ENCODE data around the gene PCF11. TPM values are rescaled to one million over a fixed set of nuclear protein-coding genes. Genes with fewer than 3 reads are reported as not detected.

Gene PCF11
- total RNA-seq, 4 donors from 2014 or later, result 53.1 to 153 (median 75.3) TPM

DNA sequence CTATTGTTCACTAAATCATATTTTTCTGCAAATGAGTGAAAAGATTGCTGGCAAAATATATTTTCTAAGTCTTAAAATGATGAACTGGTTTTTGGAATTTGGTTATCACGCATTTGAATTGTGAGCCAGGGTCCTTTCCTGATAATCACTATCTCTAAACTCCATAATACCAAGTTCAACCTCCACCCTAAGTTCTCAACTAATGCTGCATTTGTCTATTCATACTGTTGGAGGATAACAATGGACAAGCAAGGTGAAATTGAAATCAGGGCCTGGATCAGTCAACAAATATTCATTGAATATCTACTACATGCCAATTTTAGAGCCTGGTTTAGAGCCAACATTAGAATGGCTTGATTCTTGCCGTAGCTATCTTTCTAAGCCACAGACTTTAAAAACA is 4.7 kb upstream of the PCF11 start:
- H3K4me3 ChIP-seq, result no peak overlapping the region
- H3K9me3 ChIP-seq, result no peaks in the 10 kb centered on the region
- no peaks in the 10 kb centered on the region for H3K4me1 ChIP-seq
- DNase-seq, result no peak
- no peak overlapping the region for H3K27ac ChIP-seq
- H3K36me3 ChIP-seq, result no peaks in the 10 kb centered on the region
- TF ChIP-seq, protein P1, sequence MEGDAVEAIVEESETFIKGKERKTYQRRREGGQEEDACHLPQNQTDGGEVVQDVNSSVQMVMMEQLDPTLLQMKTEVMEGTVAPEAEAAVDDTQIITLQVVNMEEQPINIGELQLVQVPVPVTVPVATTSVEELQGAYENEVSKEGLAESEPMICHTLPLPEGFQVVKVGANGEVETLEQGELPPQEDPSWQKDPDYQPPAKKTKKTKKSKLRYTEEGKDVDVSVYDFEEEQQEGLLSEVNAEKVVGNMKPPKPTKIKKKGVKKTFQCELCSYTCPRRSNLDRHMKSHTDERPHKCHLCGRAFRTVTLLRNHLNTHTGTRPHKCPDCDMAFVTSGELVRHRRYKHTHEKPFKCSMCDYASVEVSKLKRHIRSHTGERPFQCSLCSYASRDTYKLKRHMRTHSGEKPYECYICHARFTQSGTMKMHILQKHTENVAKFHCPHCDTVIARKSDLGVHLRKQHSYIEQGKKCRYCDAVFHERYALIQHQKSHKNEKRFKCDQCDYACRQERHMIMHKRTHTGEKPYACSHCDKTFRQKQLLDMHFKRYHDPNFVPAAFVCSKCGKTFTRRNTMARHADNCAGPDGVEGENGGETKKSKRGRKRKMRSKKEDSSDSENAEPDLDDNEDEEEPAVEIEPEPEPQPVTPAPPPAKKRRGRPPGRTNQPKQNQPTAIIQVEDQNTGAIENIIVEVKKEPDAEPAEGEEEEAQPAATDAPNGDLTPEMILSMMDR (IDR thresholded peaks at IDR 0.05), result no peak
- no peak for TF ChIP-seq POLR2A (IDR thresholded peaks at IDR 0.05)
- no peaks in the 10 kb centered on the region for H3K27me3 ChIP-seq

DNA sequence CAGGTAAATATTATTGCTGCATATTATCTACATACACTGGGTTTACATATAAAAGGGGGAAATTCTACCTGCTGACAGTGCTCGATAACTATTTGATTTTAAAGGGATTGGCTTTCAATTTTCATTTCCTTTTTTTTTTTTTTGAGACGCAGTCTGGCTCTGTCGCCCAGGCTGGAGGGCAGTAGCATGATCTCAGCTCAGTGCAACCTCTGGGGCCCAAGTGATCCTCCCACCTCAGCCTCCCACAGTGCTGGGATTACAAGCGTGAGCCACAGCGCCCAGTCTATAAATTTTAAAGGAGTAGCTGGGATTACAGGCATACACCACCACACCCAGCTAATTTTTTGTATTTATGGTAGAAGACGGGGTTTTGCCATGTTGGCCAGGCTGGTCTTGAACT is 3.2 kb upstream of the PCF11 start:
- Histone ChIP-seq H3K36me3 (no peaks in the 10 kb centered on the region), H3K27ac (no peak overlapping the region), H3K9me3 (no peaks in the 10 kb centered on the region), H3K4me3 (no peak overlapping the region), H3K27me3 (no peaks in the 10 kb centered on the region), H3K4me1 (no peaks in the 10 kb centered on the region)
- no peak for DNase-seq
- TF ChIP-seq, protein P1 (IDR thresholded peaks at IDR 0.05), result no peak
- no peak for TF ChIP-seq POLR2A (IDR thresholded peaks at IDR 0.05)

DNA sequence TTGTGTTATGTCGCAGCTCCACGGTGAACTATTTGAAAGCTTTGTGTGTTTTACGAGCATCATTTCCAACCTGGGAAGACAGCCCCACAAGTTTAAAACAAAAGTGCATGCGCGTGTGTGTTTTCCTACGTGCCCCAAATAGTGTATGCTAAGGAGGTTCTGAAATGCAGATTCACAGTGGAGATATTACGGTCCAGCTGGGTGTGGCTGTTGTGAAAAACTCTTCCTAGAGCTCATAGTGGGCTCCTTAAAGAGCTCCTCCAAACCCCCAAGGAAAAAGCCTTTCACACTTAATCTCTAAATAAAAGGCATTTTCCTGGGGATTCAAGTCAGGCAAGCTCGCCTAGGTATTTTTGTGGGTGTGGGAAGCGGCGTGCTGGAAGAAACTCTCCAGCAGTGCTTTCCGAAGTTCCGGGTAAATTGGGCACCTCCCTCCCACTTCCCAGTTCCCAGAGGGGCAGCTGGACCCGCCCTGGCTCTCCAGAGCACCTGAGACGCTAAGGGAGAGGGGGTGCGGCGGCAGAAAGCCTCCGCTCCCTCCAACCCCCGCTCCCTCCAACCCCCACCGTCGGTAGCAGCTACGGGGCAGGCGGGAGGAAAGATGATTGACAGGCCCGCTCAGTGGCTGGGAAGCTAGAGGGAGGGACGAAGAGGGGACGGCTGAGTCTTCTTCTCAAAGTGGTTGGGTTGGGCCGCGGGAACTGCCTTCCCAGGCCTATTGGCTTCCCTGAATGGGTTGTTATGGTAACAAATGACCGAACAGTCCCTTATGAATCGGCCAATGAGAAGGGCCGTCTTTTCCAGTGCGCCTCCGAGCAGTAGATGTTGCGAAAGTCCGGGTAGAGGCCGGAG is 561 bp upstream of the PCF11 start:
- H3K4me3 ChIP-seq, result peak overlapping the region; percentile 61 to 96 (median 90)
- H3K27ac ChIP-seq, result peak overlapping the region; percentile 96 to 100 (median 98)
- H3K4me1 ChIP-seq, result peaks cover 0 to 12% (median 0%) of the 10 kb centered on the region in 4 donors
- H3K9me3 ChIP-seq, result no peaks in the 10 kb centered on the region
- peak; percentile 80 to 81 for TF ChIP-seq POLR2A (IDR thresholded peaks at IDR 0.05)
- TF ChIP-seq, protein P1 (IDR thresholded peaks at IDR 0.05), result no peak
- peak; percentile 95 to 100 (median 99) for DNase-seq
- no peaks in the 10 kb centered on the region for H3K36me3 ChIP-seq
- H3K27me3 ChIP-seq, result no peaks in the 10 kb centered on the region

DNA sequence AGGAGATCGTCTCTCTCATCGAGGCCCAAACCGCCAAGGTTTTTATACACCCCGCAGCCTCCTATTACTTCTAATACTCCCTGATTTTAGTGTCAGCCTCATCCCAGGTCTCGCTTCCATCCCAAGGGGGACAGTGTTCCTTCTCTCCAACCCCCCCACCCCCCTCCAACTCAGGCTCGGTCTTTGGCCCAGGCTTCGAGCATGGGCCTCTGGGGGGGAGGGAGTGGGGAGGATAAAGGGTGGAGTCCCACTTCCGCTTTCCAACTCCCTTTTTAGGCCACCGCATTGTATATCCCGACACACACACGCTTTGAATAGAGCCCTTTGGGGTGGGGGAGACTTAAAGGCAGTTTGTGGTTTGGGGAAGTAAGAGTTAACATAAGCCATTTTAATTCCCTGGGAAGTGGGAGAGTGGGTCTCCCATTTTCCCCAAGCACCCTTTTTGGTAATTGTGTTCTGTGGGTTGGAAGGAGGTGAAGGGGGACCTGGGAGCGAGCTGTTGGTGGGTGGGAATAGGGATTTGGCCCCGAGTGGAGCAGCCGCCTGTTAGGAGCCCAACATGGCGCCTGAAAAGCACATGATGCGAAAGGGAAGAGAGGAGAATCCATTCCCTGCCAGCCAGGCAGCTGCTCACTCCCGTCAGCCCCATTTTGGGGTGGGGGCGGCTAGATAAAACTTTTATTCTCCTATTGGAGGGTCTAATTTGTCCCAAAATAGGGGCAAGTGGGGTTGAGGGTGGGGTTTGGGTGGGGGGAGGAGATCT is 844 bp downstream of the PCF11 start:
- Histone ChIP-seq H3K27ac (peak overlapping the region; percentile 98 to 100 (median 98)), H3K4me1 (peaks cover 0 to 26% (median 7%) of the 10 kb centered on the region in 4 donors), H3K36me3 (no peaks in the 10 kb centered on the region), H3K9me3 (no peaks in the 10 kb centered on the region), H3K27me3 (no peaks in the 10 kb centered on the region), H3K4me3 (peak overlapping the region; percentile 77 to 96 (median 90))
- TF ChIP-seq, protein P1 (IDR thresholded peaks at IDR 0.05), result no peak
- TF ChIP-seq POLR2A (IDR thresholded peaks at IDR 0.05), result no peak
- peak; percentile 48 to 75 (median 71) for DNase-seq

DNA sequence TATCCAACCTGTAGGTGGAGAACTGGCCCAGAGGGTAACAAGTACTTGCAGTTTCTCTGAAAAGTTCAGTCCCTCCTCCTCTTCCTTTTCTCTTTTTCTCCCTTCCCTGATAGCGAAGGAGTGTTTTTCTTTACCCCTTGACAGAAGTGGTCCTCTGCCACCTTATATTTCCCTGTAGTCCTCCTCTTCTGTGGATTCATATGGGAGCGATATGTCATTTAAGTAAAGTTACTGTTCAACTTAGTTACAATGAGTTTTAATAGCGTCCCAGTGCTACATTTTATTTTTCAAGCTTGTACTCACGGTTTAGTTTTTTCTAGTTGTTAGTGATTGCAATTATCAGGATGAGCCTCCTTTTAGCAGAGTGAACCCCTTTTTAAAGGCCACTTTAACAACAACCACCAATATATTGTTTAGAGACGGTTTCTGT is 1.4 kb downstream of the PCF11 start:
- Histone ChIP-seq H3K27me3 (no peaks in the 10 kb centered on the region), H3K27ac (peak overlapping the region; percentile 98 to 100 (median 98)), H3K4me3 (peak overlapping the region; percentile 77 to 96 (median 90)), H3K9me3 (no peaks in the 10 kb centered on the region), H3K36me3 (no peaks in the 10 kb centered on the region), H3K4me1 (peaks cover 0 to 29% (median 8%) of the 10 kb centered on the region in 4 donors)
- DNase-seq, result no peak
- TF ChIP-seq, protein P1 (IDR thresholded peaks at IDR 0.05), result peak in 1 of 6 experiments; percentile 5
- no peak for TF ChIP-seq POLR2A (IDR thresholded peaks at IDR 0.05)

Measured in Peyer's patch (tissue), 4 donors.